Forelimb muscle (tissue), 1 donor: ENCODE results near the gene RPAP3. TPM values are rescaled to one million over a fixed set of nuclear protein-coding genes. Genes with fewer than 3 reads are reported as not detected.

Experiments
- polyA plus RNA-seq: library from polyadenylated mRNA; unstranded; fragments of 120-200 nt; gene quantifications from one replicate; pipeline ENCODE4 v1.2.1, GENCODE V29; 2013; ENCODE audit not compliant: insufficient read length

The RPAP3 gene
- polyA plus RNA-seq, 1 donor: 25.4 TPM

Other genes starting within 250 kb of the RPAP3 start
- gene ENDOU, start 19.5 kb upstream of the RPAP3 start, polyA plus RNA-seq: 0.71 TPM
- gene RAPGEF3, start 52.9 kb upstream of the RPAP3 start, polyA plus RNA-seq: 11.6 TPM
- 11.7 TPM for gene SLC48A1, start 67.2 kb upstream of the RPAP3 start, polyA plus RNA-seq
- gene HDAC7, start 113.9 kb upstream of the RPAP3 start, polyA plus RNA-seq: 59.5 TPM
- 0.46 TPM for gene VDR, start 199.0 kb upstream of the RPAP3 start, polyA plus RNA-seq